NCI-H748 (cell line): Measurements from ENCODE around the gene DENND1B.
A peak's percentile ranks its signal among the peaks of the same experiment; 100 is the strongest.

Experiments used
- DNase-seq: peaks from one replicate; lab custom pipeline; 2025; ENCODE audit not compliant: unreplicated experiment; lab: John Stamatoyannopoulos, UW

DENND1B gene

DNA sequence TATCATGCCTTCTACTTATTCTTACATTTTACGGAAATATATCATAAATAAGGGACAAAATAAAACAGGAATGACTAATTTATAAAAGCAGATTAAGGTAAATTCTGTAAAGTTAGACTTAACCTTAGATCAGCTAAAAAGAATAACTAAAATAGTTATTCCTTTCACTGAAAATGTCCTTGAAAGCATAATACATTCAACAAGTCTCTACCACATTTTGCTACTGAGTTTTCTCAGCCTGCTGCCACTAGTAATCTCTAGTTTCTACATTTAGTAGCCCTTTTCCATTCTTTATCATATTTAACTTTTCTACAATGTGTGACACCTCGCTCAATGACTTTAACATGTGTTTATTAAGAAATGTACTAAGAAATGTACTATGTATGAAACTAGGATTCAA is 89.0 kb downstream of the DENND1B start:
- no peak for DNase-seq

DNA sequence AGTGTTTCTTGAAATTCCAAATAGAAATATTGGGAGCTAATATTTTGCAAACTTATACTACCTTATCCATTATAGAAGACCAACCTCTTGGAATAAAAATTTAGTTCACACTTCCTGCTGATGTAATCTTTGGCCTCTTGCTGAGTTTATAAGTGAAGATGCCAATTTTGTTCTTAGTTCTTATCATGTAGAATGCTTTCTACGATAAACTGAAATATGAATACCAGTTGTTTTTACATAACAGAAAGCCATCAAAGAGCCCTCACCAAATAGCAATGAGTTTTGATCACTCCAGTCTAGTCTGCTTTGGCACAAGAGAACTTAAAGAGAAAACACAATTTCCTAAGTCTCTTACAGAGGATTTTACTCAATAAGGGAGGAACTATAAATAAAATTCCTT is 89.5 kb downstream of the DENND1B start:
- DNase-seq, result no peak

DNA sequence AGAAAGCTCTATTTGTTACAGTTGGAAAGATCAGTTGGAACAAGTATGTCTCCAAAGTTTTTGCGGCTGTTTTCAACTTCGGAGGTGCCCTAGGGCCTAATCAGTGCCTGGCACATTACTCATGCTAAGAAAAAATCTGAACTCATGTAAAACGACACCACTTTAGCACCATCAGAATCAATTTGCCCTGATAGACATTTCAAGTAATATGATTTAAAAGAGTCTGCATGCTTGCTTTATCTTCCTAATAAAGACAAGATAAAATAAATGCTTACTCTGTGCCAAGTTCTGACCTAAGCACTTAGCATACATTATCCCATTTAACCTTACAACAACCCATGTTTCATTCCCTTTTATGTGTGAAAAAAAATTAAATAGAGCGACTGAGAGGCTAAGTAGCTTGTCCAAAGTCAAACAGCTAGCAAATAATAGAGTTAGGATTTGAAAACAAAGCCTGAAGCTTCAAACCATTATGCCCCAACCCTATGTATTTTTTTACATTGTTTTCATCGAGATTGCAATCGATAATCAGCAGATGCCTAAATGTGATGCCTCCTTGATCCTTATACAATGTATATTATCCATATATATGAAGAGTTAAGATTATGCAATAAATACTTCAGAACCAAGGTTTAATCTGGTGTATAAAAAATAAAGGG is 91.3 kb downstream of the DENND1B start:
- DNase-seq, result peak; percentile 77

DNA sequence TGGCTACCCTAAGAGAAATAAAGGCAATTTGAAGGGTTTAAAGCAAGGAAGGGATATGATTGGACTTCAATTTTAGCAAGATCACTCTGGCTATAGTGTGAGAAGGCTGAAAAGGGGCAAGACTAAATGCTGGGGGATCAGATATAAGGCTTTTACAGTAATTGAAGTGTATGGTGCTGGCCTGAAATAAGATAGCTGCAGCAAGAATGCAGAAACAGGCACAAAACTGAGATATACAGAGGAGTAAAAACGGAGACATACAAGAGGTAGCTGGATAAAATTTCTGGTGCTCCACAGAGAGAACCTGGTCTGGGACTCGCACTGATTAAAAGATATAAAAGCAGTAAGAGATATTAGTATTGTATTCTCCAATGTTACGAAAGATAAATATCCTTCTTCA is 92.0 kb downstream of the DENND1B start:
- DNase-seq, result no peak

DNA sequence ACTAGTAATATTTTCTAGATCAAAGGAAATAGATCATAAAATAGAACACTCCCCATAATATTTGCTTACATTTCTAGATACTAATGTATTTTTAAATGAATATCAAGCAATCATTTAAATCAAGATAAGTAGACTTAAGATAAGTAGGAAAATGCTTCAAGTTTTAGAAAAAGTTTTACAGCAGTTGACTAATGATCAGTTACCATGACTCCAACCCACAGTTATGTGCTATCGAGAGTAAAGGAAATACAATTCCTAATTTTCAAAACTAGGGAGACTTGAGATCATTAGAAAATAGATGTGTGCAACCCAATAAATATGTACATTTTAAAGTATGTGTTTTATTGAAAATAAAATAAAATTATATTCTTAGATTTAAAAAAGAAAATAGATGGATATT is 95.0 kb downstream of the DENND1B start:
- DNase-seq, result no peak

DNA sequence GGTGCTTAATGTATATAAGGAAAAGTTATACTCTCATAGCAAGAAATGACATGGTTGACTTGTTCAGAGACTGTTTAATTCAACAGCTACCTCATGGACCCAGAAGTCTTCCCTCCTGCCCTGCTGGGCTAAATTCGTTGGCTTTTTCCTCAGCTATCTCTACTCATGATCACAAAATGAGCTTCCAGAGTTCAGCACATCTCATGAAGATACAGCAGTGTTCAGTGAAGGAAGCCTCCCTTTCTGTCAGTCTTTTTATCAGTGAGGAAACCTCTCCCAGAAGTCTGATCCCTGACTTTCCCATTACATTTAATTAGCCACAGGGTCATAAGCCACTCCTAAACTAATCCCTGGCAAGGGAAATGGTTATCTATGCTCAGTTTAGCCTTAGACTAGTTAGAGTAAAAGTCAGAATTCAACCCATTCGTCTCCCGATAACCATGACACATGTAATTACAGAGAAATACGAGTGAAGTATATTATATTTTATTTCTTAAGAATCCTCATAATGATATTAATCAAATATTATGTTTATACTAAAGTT is 97.5 kb downstream of the DENND1B start:
- no peak for DNase-seq

DNA sequence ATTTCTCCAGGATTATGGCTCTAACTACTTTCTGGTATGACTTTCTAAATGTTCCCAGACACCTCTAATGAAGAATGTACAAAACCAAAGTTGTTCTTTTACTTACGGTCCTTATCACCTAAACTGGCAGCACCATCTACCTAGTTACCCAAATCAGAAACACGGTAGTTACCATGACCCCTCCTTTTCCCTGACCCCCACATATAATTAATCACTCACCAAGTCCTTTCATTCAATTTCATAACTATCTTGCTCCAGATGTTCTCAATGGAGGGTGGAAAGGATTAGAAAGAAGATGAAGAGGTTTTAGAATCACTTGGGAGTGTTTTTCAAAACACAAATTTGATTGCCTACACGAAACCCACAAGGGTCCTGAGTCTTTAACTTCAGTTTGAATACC is 98.0 kb downstream of the DENND1B start:
- no peak for DNase-seq

DNA sequence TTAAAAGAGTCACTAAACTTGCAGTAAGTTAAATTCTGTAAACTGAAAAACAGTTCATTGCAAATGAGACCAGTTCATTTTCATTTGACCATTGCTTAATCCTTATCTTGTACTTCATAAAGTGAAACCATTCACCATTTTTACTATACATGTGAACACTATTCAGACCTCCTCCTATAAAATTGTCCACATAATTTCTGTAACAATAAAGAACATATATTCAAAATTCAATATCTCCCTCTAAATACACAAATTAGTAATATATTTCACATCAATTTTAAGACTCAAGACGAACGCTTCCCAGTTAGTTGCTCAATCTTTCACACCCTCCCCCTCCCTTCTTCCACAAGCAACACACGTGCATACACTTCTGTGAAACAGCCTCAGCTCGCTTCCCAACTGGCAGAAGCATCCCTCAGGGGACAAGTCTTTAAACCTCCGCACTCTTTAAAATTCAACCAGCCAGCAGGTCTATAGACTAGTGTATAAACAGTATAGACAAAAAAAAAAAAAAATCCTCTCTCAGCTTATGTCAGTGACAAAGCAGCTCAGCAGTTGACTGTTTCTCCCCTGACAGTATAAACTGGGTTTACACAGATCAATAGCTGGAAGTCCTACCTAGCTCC is 99.6 kb downstream of the DENND1B start:
- DNase-seq, result no peak

DNA sequence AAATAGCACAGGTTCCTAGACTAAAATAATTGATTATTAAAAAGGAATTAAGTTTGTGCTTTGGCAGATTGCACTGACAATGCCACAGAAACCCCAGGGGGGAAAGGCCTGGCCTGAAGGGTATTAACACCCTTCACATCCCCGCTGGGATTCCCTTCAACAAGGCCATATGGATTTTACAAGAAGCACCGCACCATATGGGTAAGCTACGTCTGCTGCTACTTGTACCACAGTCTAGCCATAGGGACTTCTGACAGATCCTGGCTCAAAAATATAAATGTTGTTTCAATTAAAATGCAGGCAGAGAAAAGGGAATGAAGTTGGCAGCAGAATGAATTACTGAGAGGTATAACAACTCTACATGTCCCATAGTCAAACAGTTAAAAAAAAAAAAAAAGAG is 101.0 kb downstream of the DENND1B start:
- DNase-seq, result no peak

DNA sequence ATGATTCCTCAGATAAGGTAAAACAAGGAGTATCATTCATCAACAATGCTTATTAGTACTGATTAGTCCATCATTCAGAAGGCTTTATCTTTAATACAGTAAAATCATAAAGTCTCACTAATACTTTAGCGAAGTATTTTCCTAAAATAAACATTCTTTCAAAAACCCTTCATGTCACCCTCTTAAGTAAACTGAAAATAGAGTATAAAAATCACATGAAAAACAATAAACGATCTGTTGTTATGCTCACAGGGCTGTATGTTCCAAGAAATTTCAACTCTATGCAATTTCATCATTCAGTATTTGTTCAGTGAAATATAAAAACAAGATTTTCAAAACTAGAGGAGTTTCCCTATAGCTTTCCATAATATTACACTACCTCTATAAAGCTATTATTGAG is 102.0 kb downstream of the DENND1B start:
- no peak for DNase-seq

DNA sequence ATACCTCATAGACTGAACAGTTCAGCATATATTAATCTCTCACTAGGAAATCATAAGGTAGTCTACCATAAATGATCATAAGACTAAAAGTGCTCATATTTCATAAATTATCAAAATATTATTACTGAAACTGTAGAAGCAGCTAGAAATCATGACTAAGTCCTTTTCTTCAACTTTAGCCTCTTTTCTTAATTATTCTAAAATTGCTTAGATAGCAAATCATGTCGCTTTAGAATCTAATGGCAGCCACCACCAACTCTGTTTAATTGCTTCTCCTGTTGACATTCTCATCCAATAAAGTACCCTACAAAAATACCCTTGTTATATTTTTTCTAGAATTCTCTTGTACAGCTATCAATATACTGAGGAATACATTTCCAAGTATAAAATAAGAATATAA is 102.9 kb downstream of the DENND1B start:
- no peak for DNase-seq

DNA sequence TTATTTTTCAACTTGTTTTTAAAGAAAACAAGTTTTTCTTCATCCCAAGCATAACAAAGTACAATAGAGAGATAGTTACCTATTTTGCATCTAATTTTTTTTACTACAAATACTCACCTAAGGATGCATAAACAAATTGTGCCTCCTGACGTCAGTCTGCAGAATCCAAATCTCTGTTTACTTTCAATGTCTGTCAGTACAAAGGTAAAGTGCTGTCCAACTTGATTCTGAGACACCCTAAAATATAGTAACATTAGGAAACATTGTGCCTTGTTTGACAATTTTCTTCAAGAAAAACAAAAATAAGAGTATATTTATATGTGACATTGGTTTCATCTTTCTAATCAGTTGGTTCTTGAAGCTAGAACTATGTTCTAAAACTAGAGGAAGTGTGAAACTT is 103.4 kb downstream of the DENND1B start:
- DNase-seq, result no peak

DNA sequence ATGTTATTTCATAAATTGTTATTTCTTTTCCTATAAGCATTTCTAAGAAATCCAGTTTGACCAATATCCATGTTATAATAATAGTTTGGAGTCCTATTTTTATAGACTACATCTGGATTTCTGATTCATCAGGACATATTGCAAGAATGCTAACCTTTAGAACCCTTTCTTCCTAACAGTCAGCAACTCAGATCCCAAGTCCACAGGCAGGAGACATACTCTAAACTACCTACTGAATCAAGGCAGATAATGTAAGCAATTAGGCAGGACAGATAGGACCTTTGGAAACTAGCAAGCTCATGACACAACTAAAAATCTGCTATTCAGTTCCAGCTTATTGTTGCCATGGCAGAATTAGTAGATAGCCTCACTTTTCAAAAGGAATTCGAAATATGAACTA is 104.1 kb downstream of the DENND1B start:
- DNase-seq, result no peak

DNA sequence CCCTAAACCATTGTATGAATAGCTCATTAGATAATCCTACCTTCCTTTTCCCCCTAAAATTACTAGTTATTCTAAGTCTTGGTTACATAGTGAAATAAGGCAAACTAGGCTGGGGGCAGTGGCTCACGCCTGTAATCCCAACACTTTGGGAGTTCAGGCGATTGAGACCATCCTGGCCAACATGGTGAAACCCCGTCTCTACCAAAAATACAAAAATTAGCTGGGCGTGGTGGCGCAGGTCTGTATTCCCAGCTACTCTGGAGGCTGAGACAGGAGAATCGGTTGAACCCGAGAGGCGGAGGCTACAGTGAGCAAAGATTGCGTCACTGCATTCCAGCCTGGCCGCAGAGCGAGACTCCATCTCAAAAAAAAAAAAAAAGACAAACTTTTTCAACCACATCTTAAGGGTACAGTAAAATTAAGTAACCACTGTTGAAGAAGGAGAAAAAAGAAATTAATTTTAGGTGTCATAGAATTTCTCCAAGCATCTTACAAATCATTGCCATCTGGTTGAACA is 108.5 kb downstream of the DENND1B start:
- DNase-seq, result no peak

DNA sequence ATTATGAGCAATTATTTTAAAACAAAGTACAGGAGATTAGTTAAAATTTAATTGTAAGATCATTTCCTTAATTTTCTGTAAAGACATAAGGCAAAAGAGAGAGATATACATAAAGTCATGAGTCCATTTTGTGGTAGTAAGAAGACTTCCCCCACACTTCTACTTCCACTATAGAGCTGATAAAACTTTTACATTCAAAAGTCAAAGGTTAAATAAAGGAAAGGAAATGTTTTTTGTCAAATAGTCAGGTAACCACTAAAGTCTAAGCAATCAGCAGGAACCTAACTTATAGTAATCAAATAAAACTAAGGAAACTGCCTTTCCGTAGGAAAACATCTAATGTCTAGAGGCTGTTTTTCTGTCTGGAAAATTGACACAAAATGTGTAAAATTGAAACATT is 110.9 kb downstream of the DENND1B start:
- no peak for DNase-seq

DNA sequence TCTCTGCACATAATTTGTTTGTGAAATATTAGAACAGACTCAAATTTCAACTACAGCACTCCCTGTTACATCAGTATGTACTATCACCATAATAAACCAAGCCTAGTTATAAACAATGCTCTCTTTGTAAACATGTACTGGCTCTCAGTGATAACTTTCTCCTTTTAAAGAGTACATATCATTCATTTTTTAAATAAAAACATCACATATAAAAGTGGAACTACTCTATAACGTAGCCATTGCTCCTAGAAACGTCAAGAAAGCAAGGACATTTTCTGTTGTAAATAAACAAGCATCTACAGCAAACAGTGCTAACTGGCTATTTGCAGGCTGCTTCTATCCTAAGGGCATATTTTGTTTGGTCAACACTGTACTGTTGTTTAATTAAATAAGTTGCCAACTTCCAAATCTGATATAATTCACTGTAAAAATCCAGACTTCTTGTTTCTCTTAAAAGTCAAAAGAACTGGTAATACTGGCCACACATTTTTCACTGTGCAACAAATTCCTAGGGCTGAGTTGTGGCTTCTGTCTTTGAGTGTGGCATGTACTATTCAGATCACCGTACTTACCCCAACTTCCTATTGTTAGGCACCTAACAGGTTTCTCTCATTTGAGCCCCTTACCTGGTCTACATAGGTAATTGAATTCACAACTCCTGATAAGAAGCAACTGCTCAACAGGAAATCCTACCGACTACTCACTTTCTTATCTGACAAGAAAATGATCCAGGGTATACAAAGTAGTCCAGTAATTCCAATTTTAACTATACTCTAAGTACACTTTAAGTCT is 111.9 kb downstream of the DENND1B start:
- no peak for DNase-seq

DNA sequence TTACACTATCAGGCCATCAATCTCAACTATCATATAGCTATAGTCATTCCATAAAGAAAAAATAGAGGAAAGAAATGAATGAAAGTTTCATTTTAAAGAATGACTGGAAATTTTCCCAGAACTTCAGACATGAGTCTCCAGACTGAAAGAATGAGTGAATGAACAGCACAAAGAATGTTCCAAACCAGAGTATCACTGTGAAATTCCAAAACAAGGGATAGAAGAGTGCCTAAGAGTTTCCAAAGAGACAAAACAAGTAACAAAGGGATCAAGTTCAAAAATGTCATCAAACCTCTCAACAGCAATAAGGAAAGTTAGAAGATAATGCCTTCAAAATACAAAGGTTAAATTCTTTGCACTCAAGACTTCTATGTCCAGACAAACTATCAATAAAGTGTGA is 114.9 kb downstream of the DENND1B start:
- no peak for DNase-seq

DNA sequence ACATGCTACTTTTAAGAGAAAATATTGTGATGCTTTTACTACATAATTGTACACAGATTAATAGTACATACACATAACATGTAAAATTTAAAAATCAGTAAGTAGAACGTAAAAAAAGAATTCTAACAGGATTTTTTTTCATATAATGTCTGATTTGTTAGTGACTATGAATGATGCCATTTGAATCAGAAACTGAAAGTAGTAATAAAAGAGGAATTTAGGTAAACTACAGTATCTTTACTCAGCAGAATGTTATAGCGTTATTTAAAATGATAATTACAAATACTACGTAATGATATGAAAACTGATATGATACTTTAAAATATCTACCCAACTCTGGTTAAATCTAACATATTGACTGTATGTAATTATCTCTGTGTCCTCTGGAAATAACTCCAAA is 116.1 kb downstream of the DENND1B start:
- no peak for DNase-seq

DNA sequence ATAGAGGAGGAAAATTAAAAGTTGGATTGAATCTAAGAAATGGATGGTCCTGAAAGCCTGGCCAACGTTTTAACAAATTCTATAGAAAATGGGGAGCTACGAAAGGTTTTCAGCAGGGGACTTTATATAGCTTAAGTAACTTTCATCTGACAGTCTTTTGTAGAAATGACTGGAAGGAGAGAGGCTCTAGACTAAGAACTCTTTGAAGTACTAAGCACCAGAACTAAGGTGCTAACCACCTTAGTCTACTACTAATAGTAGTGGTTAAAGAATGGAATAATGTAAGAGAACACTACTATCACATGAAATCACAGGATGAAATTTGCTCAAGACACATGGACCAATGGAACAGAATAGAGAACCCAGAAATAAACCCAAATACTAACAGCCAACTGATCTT is 126.1 kb downstream of the DENND1B start:
- no peak for DNase-seq

DNA sequence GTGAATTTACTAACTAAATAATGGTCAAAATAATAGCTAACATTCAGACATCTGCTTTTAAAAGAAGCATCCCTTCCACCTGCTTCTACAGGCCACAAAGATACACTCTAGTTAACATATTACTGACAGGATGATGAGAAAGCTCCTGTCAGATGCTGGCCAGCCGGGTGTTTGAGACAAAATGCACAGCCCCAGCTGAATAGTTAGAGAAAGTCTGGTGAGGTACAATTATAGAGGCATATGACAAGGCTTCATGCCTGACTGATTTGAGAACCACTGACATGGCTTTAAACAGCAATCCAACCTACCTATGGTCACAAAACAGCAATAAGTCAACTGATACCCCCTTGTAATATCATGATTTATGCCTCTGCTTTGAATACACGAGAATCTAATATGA is 137.0 kb downstream of the DENND1B start:
- DNase-seq, result no peak

DNA sequence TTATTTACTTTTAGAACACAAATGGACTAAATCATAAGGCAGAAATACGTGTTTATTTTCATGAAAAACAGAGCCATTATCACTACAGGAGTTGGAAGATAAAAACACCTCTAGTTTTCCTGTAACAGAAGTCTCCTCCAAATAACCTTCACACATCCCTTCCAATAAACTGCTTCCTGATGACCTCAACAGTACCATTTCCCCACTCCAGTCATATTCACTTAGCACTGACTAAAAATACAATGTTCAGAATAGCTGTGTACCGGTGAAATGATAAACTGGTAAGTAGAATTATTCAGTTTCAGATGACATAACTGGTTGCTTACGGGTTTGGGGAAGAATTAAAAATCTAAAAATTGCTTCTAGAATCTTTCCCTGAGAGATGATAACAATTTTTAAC is 137.9 kb downstream of the DENND1B start:
- no peak for DNase-seq
